H9 (cell line): ENCODE measurements around the gene LRRC71. TPM values are rescaled to one million over a fixed set of nuclear protein-coding genes. Genes with fewer than 3 reads are reported as not detected.
A peak's percentile ranks its signal among the peaks of the same experiment; 100 is the strongest.

Experiments
- DNase-seq: peaks from one replicate; pipeline ENCODE4 v3.0.0-alpha.2; 2017
- H2AFZ ChIP-seq: one replicate; pipeline ENCODE4 v1.6.1; 2013; ENCODE audit warnings: mild to moderate bottlenecking, low read length, control low read depth, moderate library complexity
- H2AK5ac ChIP-seq: 2 replicates; pipeline ENCODE4 v1.6.1; 2013; ENCODE audit warnings: low read length, control low read depth, mixed read lengths; ENCODE audit not compliant: insufficient read length
- H2BK120ac ChIP-seq: one replicate; pipeline ENCODE4 v1.6.1; 2013; ENCODE audit warnings: low read depth, mild to moderate bottlenecking, low read length, control low read depth, inconsistent platforms; ENCODE audit not compliant: poor library complexity, severe bottlenecking
- H2BK12ac ChIP-seq: 2 replicates; pipeline ENCODE4 v1.6.1; 2013; ENCODE audit warnings: low read length, control low read depth, mixed read lengths, low read depth; ENCODE audit not compliant: insufficient read length
- H2BK15ac ChIP-seq: 2 replicates; pipeline ENCODE4 v1.6.1; 2013; ENCODE audit warnings: low read depth, low read length, control low read depth
- H2BK20ac ChIP-seq: one replicate; pipeline ENCODE4 v1.6.1; 2013; ENCODE audit warnings: low read depth, mild to moderate bottlenecking, low read length, control low read depth, inconsistent platforms; ENCODE audit not compliant: poor library complexity, severe bottlenecking
- H2BK5ac ChIP-seq: 2 replicates; pipeline ENCODE4 v1.6.1; 2013; ENCODE audit warnings: low read length, control low read depth, mixed read lengths; ENCODE audit not compliant: insufficient read length
- H3K14ac ChIP-seq: 2 replicates; pipeline ENCODE4 v1.6.1; 2013; ENCODE audit warnings: low read length, control low read depth; ENCODE audit not compliant: insufficient read depth
- H3K18ac ChIP-seq: 2 replicates; pipeline ENCODE4 v1.6.1; 2013; ENCODE audit warnings: low read depth, mild to moderate bottlenecking, mixed read lengths, low read length, control low read depth; ENCODE audit not compliant: insufficient read length
- H3K23ac ChIP-seq: 2 replicates; pipeline ENCODE4 v1.6.1; 2013; ENCODE audit warnings: low read length, control low read depth, mixed read lengths, low read depth; ENCODE audit not compliant: insufficient read length
- H3K23me2 ChIP-seq: 2 replicates; pipeline ENCODE4 v1.6.1; 2013; ENCODE audit warnings: low read depth, mild to moderate bottlenecking, mixed read lengths, low read length, control low read depth; ENCODE audit not compliant: insufficient read length, poor library complexity, severe bottlenecking
- H3K27ac ChIP-seq: 2 replicates; pipeline ENCODE4 v1.5.1; 2013; ENCODE audit warnings: low read length, control low read depth, mixed read lengths, low read depth; ENCODE audit not compliant: insufficient read length
- H3K27me3 ChIP-seq: 2 replicates; pipeline ENCODE4 v1.6.1; 2013; ENCODE audit warnings: low read length, control low read depth, inconsistent platforms; ENCODE audit not compliant: insufficient read depth
- H3K4ac ChIP-seq: 2 replicates; pipeline ENCODE4 v1.6.1; 2013; ENCODE audit warnings: low read depth, mild to moderate bottlenecking, control low read depth, inconsistent platforms, low read length, moderate library complexity
- H3K4me1 ChIP-seq: 2 replicates; pipeline ENCODE4 v1.6.1; 2013; ENCODE audit warnings: low read length, control low read depth, inconsistent platforms; ENCODE audit not compliant: insufficient read depth
- H3K4me2 ChIP-seq: 2 replicates; pipeline ENCODE4 v1.6.1; 2013; ENCODE audit warnings: low read length, control low read depth, mixed read lengths; ENCODE audit not compliant: insufficient read length, insufficient read depth
- H3K56ac ChIP-seq: 2 replicates; pipeline ENCODE4 v1.6.1; 2013; ENCODE audit warnings: low read depth, mild to moderate bottlenecking, mixed read lengths, low read length, control low read depth; ENCODE audit not compliant: insufficient read length
- H3K79me1 ChIP-seq: 2 replicates; pipeline ENCODE4 v1.6.1; 2013; ENCODE audit warnings: low read depth, mild to moderate bottlenecking, moderate library complexity, low read length, control low read depth, inconsistent platforms; ENCODE audit not compliant: insufficient read depth, poor library complexity, severe bottlenecking
- H3K79me2 ChIP-seq: 2 replicates; pipeline ENCODE4 v1.6.1; 2013; ENCODE audit warnings: low read length, control low read depth, inconsistent platforms; ENCODE audit not compliant: insufficient read depth
- H3K9ac ChIP-seq: 2 replicates; pipeline ENCODE4 v1.6.1; 2013; ENCODE audit warnings: low read length, control low read depth, mixed read lengths; ENCODE audit not compliant: insufficient read length; ENCODE audit errors: extremely low read depth
- H3K9me3 ChIP-seq: one replicate; pipeline ENCODE4 v1.6.1; 2013; ENCODE audit warnings: low read depth, low read length, inconsistent platforms; ENCODE audit not compliant: control insufficient read depth
- H3T11ph ChIP-seq: one replicate; pipeline ENCODE4 v1.6.1; 2013; ENCODE audit warnings: mild to moderate bottlenecking, low read length, control low read depth, inconsistent platforms
- H4K20me1 ChIP-seq: one replicate; pipeline ENCODE4 v1.6.1; 2013; ENCODE audit not compliant: control insufficient read depth, insufficient read length, insufficient read depth
- H4K5ac ChIP-seq: 2 replicates; pipeline ENCODE4 v1.6.1; 2013; ENCODE audit warnings: low read depth, mild to moderate bottlenecking, mixed read lengths, low read length, control low read depth; ENCODE audit not compliant: insufficient read length
- H4K8ac ChIP-seq: replicated peaks from 2 replicates; pipeline ENCODE4 v1.6.1; 2013; ENCODE audit warnings: low read length, control low read depth, mixed read lengths, low read depth; ENCODE audit not compliant: insufficient read length
- H4K91ac ChIP-seq: 2 replicates; pipeline ENCODE4 v1.6.1; 2013; ENCODE audit warnings: low read depth, mild to moderate bottlenecking, moderate library complexity, mixed read lengths, low read length, control low read depth; ENCODE audit not compliant: insufficient read length
- H3K27ac Mint-ChIP-seq, 3 experiments: 2 replicates in 2 of 3; 3 replicates in 1 of 3; pipeline ENCODE4 v1.8.0; 2020 to 2021; ENCODE audit warnings: mixed read lengths in 3 of 3, mild to moderate bottlenecking in 1 of 3, moderate library complexity in 1 of 3
- H3K27me3 Mint-ChIP-seq: 2 replicates; pipeline ENCODE4 v1.8.0; 2021; ENCODE audit warnings: low read depth, mild to moderate bottlenecking, moderate library complexity, mixed read lengths
- H3K36me3 Mint-ChIP-seq, 3 experiments: 2 replicates in 2 of 3; 3 replicates in 1 of 3; pipeline ENCODE4 v1.8.0; 2020 to 2021; ENCODE audit warnings: low read depth in 3 of 3, mixed read lengths in 3 of 3; ENCODE audit not compliant: insufficient read depth in 1 of 3
- H3K4me1 Mint-ChIP-seq, 2 experiments: 2 replicates each; pipeline ENCODE4 v1.8.0; 2020; ENCODE audit warnings: mixed read lengths in 2 of 2
- H3K4me3 Mint-ChIP-seq, 2 experiments: 2 replicates in 1 of 2; 3 replicates in 1 of 2; pipeline ENCODE4 v1.8.0; 2020 to 2021; ENCODE audit warnings: mild to moderate bottlenecking in 2 of 2, mixed read lengths in 2 of 2, moderate library complexity in 1 of 2
- H3K9me3 Mint-ChIP-seq, 2 experiments: 2 replicates in 1 of 2; 3 replicates in 1 of 2; pipeline ENCODE4 v1.8.0; 2020; ENCODE audit warnings: mild to moderate bottlenecking in 2 of 2, mixed read lengths in 2 of 2, moderate library complexity in 1 of 2
- WGBS: extraction: QIAGEN DNeasy Blood & Tissue Kit; methylation state at CpG from one replicate; pipeline ENCODE4 v1.1.7; 2013; ENCODE audit warnings: missing lambda C conversion rate, low lambda C conversion rate, mixed read lengths; ENCODE audit not compliant: insufficient read length; ENCODE audit errors: extremely low coverage; 5-methylcytosine and 5-hydroxymethylcytosine counted together
- total RNA-seq: library from RNA; stranded (reverse); gene quantifications from 2 replicates; pipeline ENCODE4 v1.2.1, GENCODE V29; 2021
- TF ChIP-seq, protein P1 (sequence below): fragments of 200-600 bp; sonication (generic); conservative IDR thresholded peaks from 3 replicates; pipeline ENCODE4 v1.8.0; 2021; ENCODE audit warnings: antibody characterized with exemption, mild to moderate bottlenecking

The LRRC71 gene
- total RNA-seq, 1 experiment from 2014 or later = not detected

DNA sequence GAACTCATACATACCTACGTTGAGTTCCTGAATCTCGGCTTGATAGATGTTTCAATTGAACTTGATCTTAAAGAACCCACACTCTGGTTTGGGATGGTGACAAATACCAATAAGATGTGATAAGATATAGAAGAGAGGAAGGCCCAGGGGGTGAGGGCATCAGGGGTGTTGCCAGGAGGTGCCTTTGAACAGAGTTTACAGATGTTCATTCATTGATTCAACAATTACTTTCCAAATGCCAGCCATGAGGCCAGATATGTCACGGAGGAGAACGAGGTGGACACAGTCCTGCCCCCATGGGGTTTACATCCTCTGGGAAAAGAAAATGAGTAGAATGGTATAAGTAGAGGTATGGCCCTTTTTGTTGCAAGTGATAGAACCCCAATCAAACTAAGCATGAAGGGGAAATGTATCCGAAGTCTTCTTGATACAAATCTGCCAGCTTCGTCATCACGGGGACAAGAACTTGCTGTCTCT lies 659 bp downstream of the LRRC71 start:
- no peak overlapping the region for H3K4ac ChIP-seq
- H3K27me3 Mint-ChIP-seq = peaks cover 99% of the 10 kb centered on the region
- no peak overlapping the region for H3K9ac ChIP-seq
- H3T11ph ChIP-seq = no peak overlapping the region
- peaks cover 10 to 29% of the 10 kb centered on the region in 2 experiments for H3K4me1 Mint-ChIP-seq
- no peak overlapping the region for H3K18ac ChIP-seq
- H2BK12ac ChIP-seq = no peak overlapping the region
- H3K4me1 ChIP-seq = no peaks in the 10 kb centered on the region
- H3K79me2 ChIP-seq = no peaks in the 10 kb centered on the region
- H2AFZ ChIP-seq = no peak overlapping the region
- peak overlapping the region; percentile 62 to 82; a peak in 4 of 5 replicates for H3K4me3 Mint-ChIP-seq
- peak overlapping the region; percentile 50 for H3K4me2 ChIP-seq
- H3K9me3 ChIP-seq = no peaks in the 10 kb centered on the region
- H3K9me3 Mint-ChIP-seq = peaks cover 0 to 3% of the 10 kb centered on the region in 2 experiments; a peak in 2 of 5 replicates
- TF ChIP-seq, protein P1, sequence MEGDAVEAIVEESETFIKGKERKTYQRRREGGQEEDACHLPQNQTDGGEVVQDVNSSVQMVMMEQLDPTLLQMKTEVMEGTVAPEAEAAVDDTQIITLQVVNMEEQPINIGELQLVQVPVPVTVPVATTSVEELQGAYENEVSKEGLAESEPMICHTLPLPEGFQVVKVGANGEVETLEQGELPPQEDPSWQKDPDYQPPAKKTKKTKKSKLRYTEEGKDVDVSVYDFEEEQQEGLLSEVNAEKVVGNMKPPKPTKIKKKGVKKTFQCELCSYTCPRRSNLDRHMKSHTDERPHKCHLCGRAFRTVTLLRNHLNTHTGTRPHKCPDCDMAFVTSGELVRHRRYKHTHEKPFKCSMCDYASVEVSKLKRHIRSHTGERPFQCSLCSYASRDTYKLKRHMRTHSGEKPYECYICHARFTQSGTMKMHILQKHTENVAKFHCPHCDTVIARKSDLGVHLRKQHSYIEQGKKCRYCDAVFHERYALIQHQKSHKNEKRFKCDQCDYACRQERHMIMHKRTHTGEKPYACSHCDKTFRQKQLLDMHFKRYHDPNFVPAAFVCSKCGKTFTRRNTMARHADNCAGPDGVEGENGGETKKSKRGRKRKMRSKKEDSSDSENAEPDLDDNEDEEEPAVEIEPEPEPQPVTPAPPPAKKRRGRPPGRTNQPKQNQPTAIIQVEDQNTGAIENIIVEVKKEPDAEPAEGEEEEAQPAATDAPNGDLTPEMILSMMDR = no peak
- peaks cover 10% of the 10 kb centered on the region for H3K23me2 ChIP-seq
- no peaks in the 10 kb centered on the region for H4K20me1 ChIP-seq
- no peaks in the 10 kb centered on the region for H3K79me1 ChIP-seq
- H4K91ac ChIP-seq = no peak overlapping the region
- no peak overlapping the region for H2BK120ac ChIP-seq
- no peak overlapping the region for H2BK15ac ChIP-seq
- no CpG with 5 or more reads among the region's 7 CpGs for WGBS
- no peak for DNase-seq
- H3K27ac ChIP-seq = no peak overlapping the region
- no peak overlapping the region for H2BK5ac ChIP-seq
- no peak overlapping the region for H3K14ac ChIP-seq
- H4K8ac ChIP-seq = no peak overlapping the region
- H3K23ac ChIP-seq = no peak overlapping the region
- no peaks in the 10 kb centered on the region; a peak in 1 of 7 replicates for H3K36me3 Mint-ChIP-seq
- H3K56ac ChIP-seq = no peak overlapping the region
- no peak overlapping the region for H2AK5ac ChIP-seq
- H3K27ac Mint-ChIP-seq = no peak overlapping the region; a peak in 1 of 7 replicates
- no peak overlapping the region for H2BK20ac ChIP-seq
- H4K5ac ChIP-seq = no peak overlapping the region
- H3K27me3 ChIP-seq = peaks cover 56% of the 10 kb centered on the region
